HEK293T (cell line): Measurements from ENCODE around the gene RAB34.

Experiments used
- ARNT ChIP-seq: fragments of 450-650 bp; IDR thresholded peaks from 2 replicates; pipeline ENCODE4 v1.6.1; 2017; ENCODE audit warnings: mild to moderate bottlenecking
- BHLHE40 ChIP-seq: fragments of 450-650 bp; IDR thresholded peaks from 2 replicates; pipeline ENCODE4 v1.6.1; 2016; ENCODE audit warnings: mild to moderate bottlenecking, moderate library complexity, borderline replicate concordance
- CTBP1 ChIP-seq: fragments of 450-650 bp; IDR thresholded peaks from 2 replicates; pipeline ENCODE4 v1.6.1; 2016; ENCODE audit warnings: borderline replicate concordance
- ELF4 ChIP-seq: fragments of 450-650 bp; IDR thresholded peaks from 2 replicates; pipeline ENCODE4 v1.6.1; 2017; ENCODE audit warnings: antibody characterized with exemption
- FOXA1 ChIP-seq: fragments of 450-650 bp; IDR thresholded peaks from 2 replicates; pipeline ENCODE4 v1.6.1; 2016; ENCODE audit warnings: mild to moderate bottlenecking
- FOXK2 ChIP-seq: fragments of 450-650 bp; IDR thresholded peaks from 2 replicates; pipeline ENCODE4 v1.6.1; 2016; ENCODE audit warnings: mild to moderate bottlenecking
- FOXM1 ChIP-seq: fragments of 450-650 bp; IDR thresholded peaks from 2 replicates; pipeline ENCODE4 v1.6.1; 2017; ENCODE audit warnings: mild to moderate bottlenecking, borderline replicate concordance
- HDGF ChIP-seq: fragments of 450-650 bp; IDR thresholded peaks from 2 replicates; pipeline ENCODE4 v1.6.1; 2017; ENCODE audit warnings: antibody characterized with exemption, borderline replicate concordance
- L3MBTL2 ChIP-seq: fragments of 450-650 bp; conservative IDR thresholded peaks from 2 replicates; pipeline ENCODE4 v1.6.1; 2016; ENCODE audit warnings: mild to moderate bottlenecking
- LEF1 ChIP-seq: fragments of 450-650 bp; IDR thresholded peaks from 2 replicates; pipeline ENCODE4 v1.6.1; 2017; ENCODE audit warnings: mild to moderate bottlenecking, borderline replicate concordance
- NFRKB ChIP-seq: fragments of 450-650 bp; IDR thresholded peaks from 2 replicates; pipeline ENCODE4 v1.6.1; 2016; ENCODE audit warnings: mild to moderate bottlenecking, moderate library complexity
- SUZ12 ChIP-seq: fragments of 450-650 bp; IDR thresholded peaks from 2 replicates; pipeline ENCODE4 v1.6.1; 2016; ENCODE audit warnings: mild to moderate bottlenecking
- ZNF384 ChIP-seq: fragments of 450-650 bp; IDR thresholded peaks from 2 replicates; pipeline ENCODE4 v1.6.1; 2016
- TF ChIP-seq, protein P1 (sequence below): fragments of 450-650 bp; IDR thresholded peaks from 2 replicates; pipeline ENCODE4 v1.6.1; 2016

- TF ChIP-seq, protein P1, sequence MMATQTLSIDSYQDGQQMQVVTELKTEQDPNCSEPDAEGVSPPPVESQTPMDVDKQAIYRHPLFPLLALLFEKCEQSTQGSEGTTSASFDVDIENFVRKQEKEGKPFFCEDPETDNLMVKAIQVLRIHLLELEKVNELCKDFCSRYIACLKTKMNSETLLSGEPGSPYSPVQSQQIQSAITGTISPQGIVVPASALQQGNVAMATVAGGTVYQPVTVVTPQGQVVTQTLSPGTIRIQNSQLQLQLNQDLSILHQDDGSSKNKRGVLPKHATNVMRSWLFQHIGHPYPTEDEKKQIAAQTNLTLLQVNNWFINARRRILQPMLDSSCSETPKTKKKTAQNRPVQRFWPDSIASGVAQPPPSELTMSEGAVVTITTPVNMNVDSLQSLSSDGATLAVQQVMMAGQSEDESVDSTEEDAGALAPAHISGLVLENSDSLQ = no peak
- TF ChIP-seq BHLHE40 (no peak), L3MBTL2 (no peak), FOXA1 (no peak), LEF1 (no peak), CTBP1 (no peak), ARNT (no peak), FOXM1 (no peak), NFRKB (no peak), HDGF (no peak), ELF4 (no peak), ZNF384 (no peak), FOXK2 (no peak), SUZ12 (no peak)
Observed at GRCh38 chr17:28740406-28741357, 23.0 kb upstream of the RAB34 start.
